ENCODE results near the gene FARP1.

FARP1 gene

DNA sequence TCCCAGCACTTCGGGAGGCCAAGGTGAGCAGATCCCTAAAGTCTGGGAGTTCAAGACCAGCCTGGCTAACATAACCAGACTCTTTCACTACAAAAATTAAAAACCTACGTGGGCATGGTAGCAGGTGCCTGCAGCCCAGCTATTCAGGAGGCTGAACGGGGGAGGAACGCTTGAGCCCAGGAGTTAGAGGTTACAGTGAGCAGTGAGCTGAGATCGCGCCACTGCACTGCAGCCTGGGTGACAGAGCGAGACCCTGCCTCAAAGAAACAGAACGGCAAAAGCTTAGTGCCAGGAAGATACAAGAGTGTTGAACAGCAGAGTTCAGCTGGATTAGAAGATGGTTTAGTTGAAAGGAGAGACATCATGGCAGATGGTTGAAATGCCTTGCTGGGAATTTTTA lies 58.3 kb downstream of the FARP1 start:
- no peak for DNase-seq (ENCODE audit: low read depth, low spot score)
- no peak overlapping the region for H3K4me3 ChIP-seq (ENCODE audit: low read depth, low read length)
- ChIA-PET CTCF (interaction anchor here (0.7 kb wide), 1 partner anchor 191 kb away, joined by 3 read pairs; no protein-coding TSS in a partner anchor), POLR2A (no interaction called here)
- TF ChIP-seq, protein P1, sequence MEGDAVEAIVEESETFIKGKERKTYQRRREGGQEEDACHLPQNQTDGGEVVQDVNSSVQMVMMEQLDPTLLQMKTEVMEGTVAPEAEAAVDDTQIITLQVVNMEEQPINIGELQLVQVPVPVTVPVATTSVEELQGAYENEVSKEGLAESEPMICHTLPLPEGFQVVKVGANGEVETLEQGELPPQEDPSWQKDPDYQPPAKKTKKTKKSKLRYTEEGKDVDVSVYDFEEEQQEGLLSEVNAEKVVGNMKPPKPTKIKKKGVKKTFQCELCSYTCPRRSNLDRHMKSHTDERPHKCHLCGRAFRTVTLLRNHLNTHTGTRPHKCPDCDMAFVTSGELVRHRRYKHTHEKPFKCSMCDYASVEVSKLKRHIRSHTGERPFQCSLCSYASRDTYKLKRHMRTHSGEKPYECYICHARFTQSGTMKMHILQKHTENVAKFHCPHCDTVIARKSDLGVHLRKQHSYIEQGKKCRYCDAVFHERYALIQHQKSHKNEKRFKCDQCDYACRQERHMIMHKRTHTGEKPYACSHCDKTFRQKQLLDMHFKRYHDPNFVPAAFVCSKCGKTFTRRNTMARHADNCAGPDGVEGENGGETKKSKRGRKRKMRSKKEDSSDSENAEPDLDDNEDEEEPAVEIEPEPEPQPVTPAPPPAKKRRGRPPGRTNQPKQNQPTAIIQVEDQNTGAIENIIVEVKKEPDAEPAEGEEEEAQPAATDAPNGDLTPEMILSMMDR (IDR thresholded peaks at IDR 0.05; ENCODE audit: insufficient read depth, low read length, missing control alignments): no peak

- TF ChIP-seq, protein P1 (IDR thresholded peaks at IDR 0.05; ENCODE audit: insufficient read depth, low read length, missing control alignments): no peak
- H3K4me3 ChIP-seq (ENCODE audit: low read depth, low read length): no peak overlapping the region
- ChIA-PET POLR2A (interaction anchor here (0.5 kb wide), 1 partner anchor 27 kb away, joined by 3 read pairs; no protein-coding TSS in a partner anchor), CTCF (interaction anchor here (0.9 kb wide), 1 partner anchor 13 kb away, joined by 3 read pairs; no protein-coding TSS in a partner anchor)
- no peak for DNase-seq (ENCODE audit: low read depth, low spot score)
Observed at GRCh38 chr13:98201984-98202383, 59.1 kb downstream of the FARP1 start.

DNA sequence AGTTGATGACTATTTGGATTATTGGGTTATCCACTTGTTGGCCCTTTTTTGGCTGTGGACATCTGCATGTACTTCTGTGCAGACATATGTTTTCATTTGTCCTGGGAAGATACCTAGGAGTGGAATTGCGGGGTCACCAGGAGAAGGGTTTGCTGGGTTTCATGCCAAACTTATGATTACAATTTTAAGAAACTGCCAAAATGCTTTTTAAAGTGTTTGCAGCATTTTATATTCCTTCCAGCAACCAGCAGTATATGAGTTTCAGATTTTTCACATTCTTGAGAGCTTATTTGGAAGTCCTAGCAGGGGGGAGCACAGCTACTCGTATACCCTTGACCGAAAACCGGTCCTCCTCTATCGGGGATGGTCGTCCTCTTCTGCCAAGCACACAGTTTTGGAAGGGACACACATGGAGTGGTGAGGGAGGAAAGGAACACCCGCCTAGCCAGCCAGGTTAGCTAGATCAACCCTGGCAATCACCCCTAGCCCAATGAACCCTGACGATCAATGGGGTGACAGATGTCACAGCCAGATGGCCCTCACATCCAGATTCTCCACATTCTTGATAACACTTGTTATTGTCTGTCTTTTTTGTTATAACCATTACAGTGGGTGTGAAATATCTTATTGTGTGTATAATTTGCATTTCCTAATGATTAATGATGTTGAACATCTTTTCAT lies 60.9 kb downstream of the FARP1 start:
- TF ChIP-seq, protein P1 (IDR thresholded peaks at IDR 0.05; ENCODE audit: insufficient read depth, low read length, missing control alignments): no peak
- no peak overlapping the region for H3K4me3 ChIP-seq (ENCODE audit: low read depth, low read length)
- POLR2A ChIA-PET: no interaction called here
- DNase-seq (ENCODE audit: low read depth, low spot score): no peak
- CTCF ChIA-PET: no interaction called here

GRCh38 chr13:98204546-98204945 lies 61.7 kb downstream of the FARP1 start:
- ChIA-PET POLR2A (no interaction called here), CTCF (no interaction called here)
- TF ChIP-seq, protein P1 (IDR thresholded peaks at IDR 0.05; ENCODE audit: insufficient read depth, low read length, missing control alignments): no peak
- H3K4me3 ChIP-seq (ENCODE audit: low read depth, low read length): no peak overlapping the region
- DNase-seq (ENCODE audit: low read depth, low spot score): no peak

- no peak overlapping the region for H3K4me3 ChIP-seq (ENCODE audit: low read depth, low read length)
- CTCF ChIA-PET: interaction anchor here (1.0 to 1.4 kb wide), 3 partner anchors 12 to 174 kb away, joined by 3 to 4 read pairs (median 3); no protein-coding TSS in a partner anchor
- POLR2A ChIA-PET: interaction anchor here (0.7 to 1.8 kb wide), 4 partner anchors 33 to 224 kb away, joined by 3 to 6 read pairs (median 3); no protein-coding TSS in a partner anchor
- peak; percentile 100 for DNase-seq (ENCODE audit: low read depth, low spot score)
- TF ChIP-seq, protein P1 (IDR thresholded peaks at IDR 0.05; ENCODE audit: insufficient read depth, low read length, missing control alignments): no peak
Observed at GRCh38 chr13:98206946-98207345, 64.1 kb downstream of the FARP1 start.

DNA sequence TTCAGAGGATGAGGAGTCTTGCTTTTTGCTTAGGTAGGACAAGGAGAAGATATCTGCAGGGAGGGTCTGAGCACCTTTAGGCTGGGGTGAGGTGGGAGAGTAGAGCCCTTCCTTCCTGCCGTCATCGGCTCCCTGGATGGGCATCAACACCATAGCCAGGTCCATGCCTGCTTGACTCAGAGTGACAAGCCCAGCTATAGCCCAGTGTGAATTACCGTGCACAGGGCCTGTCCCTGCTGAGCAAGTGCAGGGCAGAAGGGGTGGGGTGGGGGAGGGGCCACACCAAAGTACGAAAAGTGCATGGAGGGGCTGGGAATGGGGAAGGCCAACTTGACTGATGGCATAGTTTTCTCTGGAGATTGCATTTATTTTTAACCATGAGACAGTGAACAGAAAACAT lies 64.5 kb downstream of the FARP1 start:
- ChIA-PET POLR2A (interaction anchor here (0.7 to 1.8 kb wide), 4 partner anchors 34 to 223 kb away, joined by 3 to 6 read pairs (median 3); no protein-coding TSS in a partner anchor), CTCF (interaction anchor here (1.1 to 1.4 kb wide), 2 partner anchors 28 to 174 kb away, joined by 3 to 4 read pairs; no protein-coding TSS in a partner anchor)

More for the DNA sequence above, 64.5 kb downstream of the FARP1 start:
- peak overlapping the region; percentile 1; the same call in 1 of the 2 replicates for H3K4me3 ChIP-seq (ENCODE audit: low read depth, low read length)
- no peak for DNase-seq (ENCODE audit: low read depth, low spot score)
- TF ChIP-seq, protein P1 (IDR thresholded peaks at IDR 0.05; ENCODE audit: insufficient read depth, low read length, missing control alignments): no peak

Measured in AG04449 (cell line).